Lower leg skin (tissue), 3 donors: ENCODE data around the gene SEPTIN8.

Experiments
- POLR2A ChIP-seq, 2 donors: fragments of 450-650 bp; IDR thresholded peaks; one replicate each; pipeline ENCODE4 v1.6.1; 2016 to 2017; ENCODE audit warnings: antibody characterized with exemption in 2 of 2, mild to moderate bottlenecking in 1 of 2, moderate library complexity in 1 of 2
- TF ChIP-seq, protein P1 (sequence below), 3 donors: fragments of 450-650 bp; IDR thresholded peaks; one replicate each; pipeline ENCODE4 v1.5.1; 2016; ENCODE audit warnings: antibody characterized with exemption in 3 of 3, mild to moderate bottlenecking in 3 of 3, moderate library complexity in 2 of 3

DNA sequence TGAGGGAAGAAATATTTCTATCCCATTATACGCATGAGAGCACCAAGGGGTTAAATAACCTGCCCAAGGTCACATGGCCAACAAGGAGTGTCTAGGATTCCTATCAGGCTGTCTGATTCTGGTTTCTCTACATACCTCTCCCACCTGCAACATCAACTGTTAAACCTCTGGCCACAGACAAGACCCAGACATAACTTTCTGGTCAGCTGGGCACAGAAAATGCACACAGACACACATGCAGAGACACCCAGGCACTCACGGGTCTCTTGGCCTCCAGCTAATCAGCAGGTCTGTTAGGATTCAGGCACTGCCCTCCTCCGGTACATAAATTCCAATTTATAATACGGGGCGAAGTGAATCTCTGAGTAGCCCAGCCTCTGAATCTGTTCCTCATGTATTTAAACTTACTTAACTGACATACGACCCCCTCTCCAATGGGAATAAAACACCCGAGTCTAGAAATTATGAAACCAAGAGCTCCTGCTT, 1.5 kb downstream of the SEPTIN8 start:
- TF ChIP-seq, protein P1, sequence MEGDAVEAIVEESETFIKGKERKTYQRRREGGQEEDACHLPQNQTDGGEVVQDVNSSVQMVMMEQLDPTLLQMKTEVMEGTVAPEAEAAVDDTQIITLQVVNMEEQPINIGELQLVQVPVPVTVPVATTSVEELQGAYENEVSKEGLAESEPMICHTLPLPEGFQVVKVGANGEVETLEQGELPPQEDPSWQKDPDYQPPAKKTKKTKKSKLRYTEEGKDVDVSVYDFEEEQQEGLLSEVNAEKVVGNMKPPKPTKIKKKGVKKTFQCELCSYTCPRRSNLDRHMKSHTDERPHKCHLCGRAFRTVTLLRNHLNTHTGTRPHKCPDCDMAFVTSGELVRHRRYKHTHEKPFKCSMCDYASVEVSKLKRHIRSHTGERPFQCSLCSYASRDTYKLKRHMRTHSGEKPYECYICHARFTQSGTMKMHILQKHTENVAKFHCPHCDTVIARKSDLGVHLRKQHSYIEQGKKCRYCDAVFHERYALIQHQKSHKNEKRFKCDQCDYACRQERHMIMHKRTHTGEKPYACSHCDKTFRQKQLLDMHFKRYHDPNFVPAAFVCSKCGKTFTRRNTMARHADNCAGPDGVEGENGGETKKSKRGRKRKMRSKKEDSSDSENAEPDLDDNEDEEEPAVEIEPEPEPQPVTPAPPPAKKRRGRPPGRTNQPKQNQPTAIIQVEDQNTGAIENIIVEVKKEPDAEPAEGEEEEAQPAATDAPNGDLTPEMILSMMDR (IDR thresholded peaks at IDR 0.05): no peak
- no peak for TF ChIP-seq POLR2A (IDR thresholded peaks at IDR 0.05)
